Mesodermal cell (in vitro differentiated cells): ENCODE data around the gene STK11.

Source experiments
- H3K27ac ChIP-seq: 2 replicates; pipeline ENCODE4 v1.7.0; 2013; ENCODE audit warnings: mild to moderate bottlenecking, low read depth, low read length, moderate library complexity; ENCODE audit not compliant: severe bottlenecking
- H3K36me3 ChIP-seq: 2 replicates; pipeline ENCODE4 v1.7.1; 2013; ENCODE audit warnings: mild to moderate bottlenecking, low read length, moderate library complexity; ENCODE audit not compliant: control insufficient read depth, insufficient read depth
- H3K4me1 ChIP-seq: one replicate; pipeline ENCODE4 v1.7.1; 2013; ENCODE audit warnings: mild to moderate bottlenecking, low read length; ENCODE audit not compliant: insufficient read depth, control insufficient read depth, poor library complexity, severe bottlenecking
- H3K4me3 ChIP-seq: 2 replicates; pipeline ENCODE4 v1.7.0; 2013; ENCODE audit warnings: low read length, control low read depth, mild to moderate bottlenecking; ENCODE audit not compliant: insufficient read depth, poor library complexity, severe bottlenecking; ENCODE audit errors: extremely low read depth
- H3K9me3 ChIP-seq: 2 replicates; pipeline ENCODE4 v1.7.1; 2013; ENCODE audit warnings: mild to moderate bottlenecking, low read length, moderate library complexity; ENCODE audit not compliant: control insufficient read depth
- WGBS, 2 experiments: methylation state at CpG; one replicate each; pipeline ENCODE4 v1.1.5; 2013; ENCODE audit warnings: missing lambda C conversion rate in 2 of 2; ENCODE audit not compliant: insufficient coverage in 2 of 2; 5-methylcytosine and 5-hydroxymethylcytosine counted together

STK11 gene

DNA sequence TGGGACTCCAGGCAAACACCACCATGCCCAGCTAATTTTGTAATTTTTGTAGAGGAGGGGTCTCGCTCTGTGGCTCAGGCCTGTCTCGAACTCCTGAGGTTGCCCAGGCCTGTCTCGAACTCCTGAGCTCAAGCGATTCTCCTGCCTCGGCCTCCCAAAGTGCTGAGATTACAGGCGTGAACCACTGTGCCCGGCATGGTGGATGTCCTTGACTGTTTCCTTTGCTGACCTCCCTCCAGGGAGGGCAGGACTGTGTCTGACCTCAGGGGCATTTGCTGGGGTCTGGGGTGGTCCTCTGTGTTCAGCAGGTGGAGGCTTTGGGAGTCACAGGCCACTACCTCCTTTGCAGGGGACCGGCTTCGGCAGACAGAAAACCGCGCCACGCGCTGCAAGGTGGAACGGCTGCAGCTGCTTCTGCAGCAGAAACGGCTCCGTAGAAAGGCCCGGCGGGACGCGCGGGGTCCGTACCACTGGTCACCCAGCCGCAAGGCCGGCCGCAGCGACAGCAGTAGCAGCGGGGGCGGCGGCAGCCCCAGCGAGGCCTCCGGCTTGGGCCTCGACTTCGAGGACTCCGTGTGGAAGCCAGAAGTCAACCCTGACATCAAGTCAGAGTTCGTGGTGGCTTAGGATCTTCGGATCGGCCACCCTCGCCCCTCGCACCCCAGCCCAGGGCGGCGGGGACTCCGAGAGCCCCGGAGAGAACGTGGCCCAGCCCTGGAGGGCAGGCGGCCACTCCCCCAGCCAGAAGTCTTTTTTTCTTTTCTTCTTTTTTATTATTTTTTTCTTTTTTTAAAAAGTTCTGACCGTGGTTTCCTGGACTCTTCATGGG is 51.3 kb downstream of the STK11 start:
- H3K4me3 ChIP-seq = no peak overlapping the region
- WGBS, 2 experiments = 94 to 96% methylated on average over 41 to 43 of the region's 46 CpGs
- H3K4me1 ChIP-seq = peaks cover 70% of the 10 kb centered on the region
- peak overlapping the region; percentile 23 for H3K27ac ChIP-seq
- H3K36me3 ChIP-seq = peaks cover 64% of the 10 kb centered on the region
- H3K9me3 ChIP-seq = no peaks in the 10 kb centered on the region

DNA sequence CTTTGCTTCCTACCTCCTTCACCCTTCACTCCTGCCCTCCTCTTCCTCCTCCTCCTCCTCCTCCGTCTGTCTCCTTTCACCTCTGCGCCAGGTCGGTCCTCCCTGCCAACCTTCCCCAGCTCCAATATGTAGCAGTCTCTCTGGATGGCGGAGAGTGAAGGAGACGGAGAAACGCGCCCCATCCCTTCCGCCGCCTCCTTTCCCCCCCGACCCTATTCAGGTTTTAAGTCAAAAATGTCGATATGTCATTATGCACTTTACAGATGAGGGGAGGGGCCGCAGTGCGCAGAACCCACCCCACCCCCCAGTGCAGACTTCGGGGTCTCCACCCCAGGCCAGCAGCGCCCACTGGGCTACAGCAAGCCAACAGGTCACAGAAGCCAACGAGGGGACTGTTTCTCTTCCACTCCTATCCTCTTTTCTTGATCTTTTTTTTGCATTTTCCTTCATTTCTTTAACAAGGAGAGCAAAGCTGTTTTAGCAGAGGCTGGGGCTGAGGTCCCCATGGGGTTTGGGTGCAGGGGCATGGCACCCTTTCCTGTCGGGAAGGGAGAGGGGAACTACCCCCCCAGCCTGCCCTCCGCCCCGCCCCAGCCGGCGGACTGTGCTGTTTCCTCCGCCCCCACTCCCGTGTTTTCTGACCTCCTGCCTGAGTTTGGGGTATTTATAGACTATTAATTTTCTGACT is 52.0 kb downstream of the STK11 start:
- WGBS, 2 experiments = 71 to 83% methylated on average over 6 of the region's 23 CpGs
- peak overlapping the region; percentile 45 for H3K27ac ChIP-seq
- no peak overlapping the region for H3K4me3 ChIP-seq
- no peaks in the 10 kb centered on the region for H3K9me3 ChIP-seq
- H3K4me1 ChIP-seq = peaks cover 78% of the 10 kb centered on the region
- H3K36me3 ChIP-seq = peaks cover 56% of the 10 kb centered on the region

DNA sequence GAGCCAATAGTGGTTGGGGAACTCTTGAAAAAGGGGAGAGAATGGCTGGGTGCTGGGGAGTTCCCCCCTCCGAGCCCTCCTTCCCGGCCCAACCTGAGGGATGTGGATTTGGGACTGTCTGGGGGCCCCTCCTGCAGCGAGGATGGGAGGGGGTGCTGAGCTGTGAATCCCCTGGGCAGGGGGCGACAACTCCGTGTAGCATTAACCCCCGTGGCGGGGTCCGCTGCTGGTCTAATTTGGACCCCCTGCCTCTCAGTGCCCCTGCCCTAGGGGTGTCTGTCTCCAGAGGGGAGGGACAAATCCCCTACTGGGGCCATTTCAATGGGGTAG is 52.5 kb downstream of the STK11 start:
- Histone ChIP-seq H3K4me3 (no peak overlapping the region), H3K27ac (peak overlapping the region; percentile 36), H3K4me1 (peaks cover 80% of the 10 kb centered on the region), H3K9me3 (no peaks in the 10 kb centered on the region), H3K36me3 (peaks cover 53% of the 10 kb centered on the region)
- 70 to 78% methylated on average over 2 to 6 of the region's 8 CpGs for WGBS, 2 experiments

DNA sequence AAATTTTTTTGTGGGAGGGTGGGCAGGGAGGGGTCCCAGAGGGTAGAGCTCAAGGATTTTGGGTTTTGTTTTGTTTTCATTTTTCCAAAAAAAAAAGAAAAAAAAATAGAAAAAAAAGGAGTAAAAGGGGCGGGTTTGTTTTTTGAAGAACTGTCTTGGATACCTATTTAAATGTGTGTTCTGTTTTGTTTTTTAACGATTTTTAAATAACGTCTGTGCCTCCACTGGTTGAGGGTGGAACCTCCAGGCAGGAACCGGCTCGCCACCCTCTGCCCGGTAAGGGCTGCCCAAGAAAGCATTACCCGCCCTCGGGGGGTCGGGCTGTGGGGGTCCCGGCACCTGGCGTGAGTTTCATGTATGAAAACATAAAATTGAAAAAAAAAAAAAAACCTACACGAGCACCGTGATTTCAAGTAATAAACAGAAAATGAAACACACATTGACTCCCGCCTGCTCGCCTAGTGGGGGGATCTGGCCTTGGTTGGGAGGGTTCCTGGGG is 53.2 kb downstream of the STK11 start:
- 60 to 77% methylated on average over 2 to 6 of the region's 15 CpGs for WGBS, 2 experiments
- H3K4me3 ChIP-seq = no peak overlapping the region
- peaks cover 79% of the 10 kb centered on the region for H3K4me1 ChIP-seq
- H3K9me3 ChIP-seq = no peaks in the 10 kb centered on the region
- peak overlapping the region; percentile 75 for H3K27ac ChIP-seq
- H3K36me3 ChIP-seq = peaks cover 47% of the 10 kb centered on the region

DNA sequence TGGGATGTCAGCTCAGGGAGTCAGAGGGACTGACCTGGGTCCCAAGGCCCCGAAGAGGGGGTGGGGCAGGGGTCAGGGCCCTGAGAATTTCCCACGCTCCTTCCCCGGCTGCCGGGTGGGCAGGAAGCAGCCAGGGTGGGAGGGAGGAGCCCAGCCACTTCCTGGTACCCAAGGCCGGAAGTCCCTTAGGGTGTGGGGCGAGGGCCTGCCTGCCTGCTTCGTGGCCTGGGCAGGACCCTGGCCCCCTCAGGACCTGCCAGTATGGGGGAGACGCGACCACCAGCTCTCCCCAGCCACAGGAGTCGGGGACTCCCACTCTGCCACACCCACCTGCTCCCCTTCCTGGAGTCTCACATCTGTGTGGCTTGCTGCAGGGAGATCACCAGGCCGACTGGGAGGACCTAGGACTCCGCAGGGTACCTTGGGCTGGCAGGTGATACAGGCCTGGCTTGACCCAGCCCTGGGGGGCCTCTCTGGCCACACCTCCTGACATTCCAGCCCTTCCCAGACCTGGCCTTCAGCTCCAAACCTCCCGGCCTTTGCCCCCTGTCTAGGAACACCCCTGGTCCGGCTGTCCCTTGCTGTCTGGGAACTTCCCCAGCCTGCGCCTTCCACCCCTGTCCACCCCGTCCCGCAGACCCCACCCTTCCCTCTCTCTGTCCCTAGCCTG is 53.8 kb downstream of the STK11 start:
- WGBS, 2 experiments = 26 to 29% methylated on average over 14 to 15 of the region's 17 CpGs
- Histone ChIP-seq H3K4me3 (peak overlapping the region; percentile 11), H3K27ac (peak overlapping the region; percentile 75), H3K36me3 (peaks cover 42% of the 10 kb centered on the region), H3K9me3 (no peaks in the 10 kb centered on the region), H3K4me1 (peaks cover 76% of the 10 kb centered on the region)

DNA sequence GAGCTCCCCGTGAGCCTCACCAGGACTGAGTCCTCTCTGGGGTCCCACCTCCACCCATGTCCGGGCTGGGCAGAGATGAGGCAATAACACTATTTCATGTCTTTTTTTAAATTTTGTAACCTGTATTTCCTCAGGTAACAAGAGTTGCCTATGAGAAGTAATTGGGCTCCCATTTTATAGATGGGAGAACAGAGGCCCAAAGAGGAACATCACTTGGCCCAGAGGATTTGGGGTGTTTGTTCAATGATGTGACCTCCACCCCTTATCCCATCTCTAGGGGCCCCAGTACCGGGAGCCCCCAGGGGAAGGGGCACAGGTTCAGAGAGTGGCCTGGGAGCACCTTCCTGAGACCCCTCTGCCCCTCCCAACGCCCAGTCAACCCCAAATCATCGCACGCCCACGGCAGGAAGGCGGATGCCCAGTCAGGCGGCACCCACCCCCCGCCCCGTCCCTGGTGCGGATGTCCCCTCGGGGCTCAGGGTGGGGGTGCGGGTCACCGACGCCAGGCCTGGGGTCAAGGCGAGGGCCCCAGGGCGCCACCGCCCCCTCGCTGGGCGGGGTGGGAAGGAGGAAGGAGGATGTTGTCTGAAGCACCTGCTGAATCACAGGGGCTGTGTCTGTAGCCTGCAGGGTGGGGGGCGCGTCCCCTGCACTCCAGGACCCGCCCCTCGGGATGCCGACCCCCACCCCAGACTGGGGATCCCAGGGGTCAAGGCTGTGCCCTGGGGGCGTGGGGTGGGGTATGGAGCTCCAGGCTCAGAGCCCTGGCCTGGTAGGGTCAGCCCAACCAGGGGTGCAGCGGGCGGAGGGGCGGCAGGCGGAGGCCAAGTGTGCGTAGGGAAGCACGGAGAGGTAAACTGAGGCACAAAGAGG is 54.5 kb downstream of the STK11 start:
- WGBS, 2 experiments = 22 to 30% methylated on average over 21 to 27 of the region's 33 CpGs
- Histone ChIP-seq H3K9me3 (no peaks in the 10 kb centered on the region), H3K36me3 (peaks cover 34% of the 10 kb centered on the region), H3K4me3 (peak overlapping the region; percentile 18), H3K4me1 (peaks cover 77% of the 10 kb centered on the region), H3K27ac (peak overlapping the region; percentile 75)

DNA sequence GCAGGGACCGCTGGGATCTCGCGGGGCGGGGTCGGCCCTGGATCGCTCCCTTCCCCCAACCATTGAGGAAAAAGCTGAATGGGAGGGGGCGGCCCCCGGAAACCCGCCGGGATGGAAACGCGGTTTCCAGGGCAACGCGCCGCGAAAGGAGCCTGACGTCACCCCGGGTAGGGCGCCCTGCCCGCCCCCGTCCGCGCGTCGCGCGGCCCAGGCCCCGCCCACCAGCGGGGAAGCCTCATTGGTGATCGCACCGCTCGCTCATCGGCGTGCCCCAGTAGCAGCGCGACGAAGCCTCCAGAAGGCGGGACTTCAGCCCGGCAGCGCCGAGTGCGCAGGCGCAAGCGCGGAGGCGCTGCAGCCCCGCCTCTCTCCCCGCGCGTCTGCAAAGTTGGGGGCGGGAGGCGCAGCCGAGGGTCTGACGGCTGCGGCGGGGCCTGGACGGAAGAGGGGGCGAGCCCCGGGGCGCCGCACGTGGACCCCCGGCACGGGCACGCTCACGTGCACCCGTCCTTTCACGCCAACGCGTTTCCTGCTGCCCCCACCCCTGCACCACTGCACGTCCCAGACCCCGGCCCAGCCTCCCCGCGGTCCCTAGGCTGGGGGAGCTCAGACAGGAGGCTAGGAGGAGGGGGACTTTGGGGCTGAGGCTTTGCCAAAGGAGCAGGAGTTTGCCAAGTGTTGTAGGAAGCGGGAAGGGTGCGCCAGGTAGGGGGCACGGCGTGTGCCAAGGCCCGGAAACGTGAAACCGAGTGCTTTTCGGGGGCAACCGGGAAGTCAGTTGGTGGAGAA is 55.4 kb downstream of the STK11 start:
- peak overlapping the region; percentile 89 for H3K27ac ChIP-seq
- H3K9me3 ChIP-seq = no peaks in the 10 kb centered on the region
- H3K4me1 ChIP-seq = peaks cover 74% of the 10 kb centered on the region
- 1% methylated on average over 30 to 58 of the region's 83 CpGs for WGBS, 2 experiments
- peaks cover 26% of the 10 kb centered on the region for H3K36me3 ChIP-seq
- H3K4me3 ChIP-seq = peak overlapping the region; percentile 62

DNA sequence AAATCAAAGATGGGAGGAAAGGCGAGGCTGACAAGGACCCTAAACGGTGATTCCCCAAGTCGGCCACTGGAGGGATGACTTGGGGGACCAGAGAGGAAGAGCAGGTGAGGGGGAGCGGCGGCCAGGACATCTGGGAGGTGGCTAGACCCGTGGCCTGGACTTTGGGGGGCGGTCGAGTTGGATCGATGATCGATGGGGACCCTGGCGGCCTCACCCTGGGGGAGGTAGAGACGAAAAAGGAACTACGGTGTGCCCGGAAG is 55.9 kb downstream of the STK11 start:
- peaks cover 20% of the 10 kb centered on the region for H3K36me3 ChIP-seq
- H3K9me3 ChIP-seq = no peaks in the 10 kb centered on the region
- peaks cover 74% of the 10 kb centered on the region for H3K4me1 ChIP-seq
- H3K27ac ChIP-seq = peak overlapping the region; percentile 89
- H3K4me3 ChIP-seq = peak overlapping the region; percentile 62
- 21 to 22% methylated on average over 14 of the region's 14 CpGs for WGBS, 2 experiments

DNA sequence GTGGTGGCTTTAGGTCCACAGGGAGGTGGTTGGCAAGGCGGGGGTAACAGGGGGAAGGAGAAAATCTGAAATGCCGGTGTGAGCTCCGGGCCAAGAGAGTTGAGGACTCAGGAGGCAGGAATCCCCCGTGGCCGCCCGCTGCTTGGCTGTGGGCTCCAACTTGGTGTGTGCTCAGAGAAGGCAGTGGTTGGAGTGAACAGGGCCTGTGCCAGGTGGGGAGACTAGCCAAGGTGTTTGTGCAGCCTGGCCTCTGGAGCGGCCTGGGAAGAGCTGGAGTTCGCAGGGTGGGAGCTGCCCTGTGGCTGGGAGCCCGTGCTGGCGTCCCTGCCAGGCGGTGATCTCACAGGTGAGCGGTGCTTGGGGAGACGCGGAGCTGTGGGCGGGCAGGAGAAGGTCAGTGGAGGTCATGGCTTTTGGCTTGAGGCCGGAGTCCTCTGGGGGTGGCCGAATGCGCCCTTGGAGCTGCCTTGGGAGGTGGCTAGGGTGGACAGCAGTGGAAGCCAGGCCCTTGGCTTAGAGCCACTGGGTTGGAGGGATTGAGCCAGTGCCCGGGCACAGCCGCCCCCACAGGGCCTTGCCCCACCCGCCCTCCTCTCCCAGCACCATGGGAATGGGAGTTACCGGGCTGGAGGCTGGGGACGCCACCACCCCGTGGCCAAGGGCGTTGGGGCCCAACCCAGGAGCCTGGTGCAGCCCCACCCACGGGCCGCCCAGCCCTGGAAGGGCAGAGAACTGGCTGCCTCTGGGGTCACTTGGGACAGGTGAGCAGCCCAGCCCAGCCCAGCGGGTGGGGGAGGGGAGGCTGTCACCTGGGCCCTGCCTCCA is 56.4 kb downstream of the STK11 start:
- Histone ChIP-seq H3K9me3 (no peaks in the 10 kb centered on the region), H3K4me1 (peaks cover 69% of the 10 kb centered on the region), H3K36me3 (peaks cover 15% of the 10 kb centered on the region), H3K27ac (peak overlapping the region; percentile 89), H3K4me3 (peak overlapping the region; percentile 62)
- WGBS, 2 experiments = 35 to 44% methylated on average over 17 of the region's 28 CpGs
